ENCODE measurements around the gene MRFAP1L1.

GRCh38 chr4:6694177-6694901 is 15.3 kb downstream of the MRFAP1L1 start:
- no peak for TF ChIP-seq ZNF24 (tag by site-specific recombination; IDR thresholded peaks at IDR 0.05)
- TF ChIP-seq ZNF670 (tag by site-specific recombination; IDR thresholded peaks at IDR 0.05; ENCODE audit: low read depth): no peak
- TF ChIP-seq, protein P1, sequence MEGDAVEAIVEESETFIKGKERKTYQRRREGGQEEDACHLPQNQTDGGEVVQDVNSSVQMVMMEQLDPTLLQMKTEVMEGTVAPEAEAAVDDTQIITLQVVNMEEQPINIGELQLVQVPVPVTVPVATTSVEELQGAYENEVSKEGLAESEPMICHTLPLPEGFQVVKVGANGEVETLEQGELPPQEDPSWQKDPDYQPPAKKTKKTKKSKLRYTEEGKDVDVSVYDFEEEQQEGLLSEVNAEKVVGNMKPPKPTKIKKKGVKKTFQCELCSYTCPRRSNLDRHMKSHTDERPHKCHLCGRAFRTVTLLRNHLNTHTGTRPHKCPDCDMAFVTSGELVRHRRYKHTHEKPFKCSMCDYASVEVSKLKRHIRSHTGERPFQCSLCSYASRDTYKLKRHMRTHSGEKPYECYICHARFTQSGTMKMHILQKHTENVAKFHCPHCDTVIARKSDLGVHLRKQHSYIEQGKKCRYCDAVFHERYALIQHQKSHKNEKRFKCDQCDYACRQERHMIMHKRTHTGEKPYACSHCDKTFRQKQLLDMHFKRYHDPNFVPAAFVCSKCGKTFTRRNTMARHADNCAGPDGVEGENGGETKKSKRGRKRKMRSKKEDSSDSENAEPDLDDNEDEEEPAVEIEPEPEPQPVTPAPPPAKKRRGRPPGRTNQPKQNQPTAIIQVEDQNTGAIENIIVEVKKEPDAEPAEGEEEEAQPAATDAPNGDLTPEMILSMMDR (tag by site-specific recombination; IDR thresholded peaks at IDR 0.05): no peak
- TF ChIP-seq ZNF239 (tag by site-specific recombination; IDR thresholded peaks at IDR 0.05): no peak
- no peak for TF ChIP-seq ZNF501 (tag by site-specific recombination; IDR thresholded peaks at IDR 0.05)
- no peak for TF ChIP-seq ZNF18 (tag by site-specific recombination; IDR thresholded peaks at IDR 0.05)

All from HEK293 (cell line).